NT2/D1 (cell line): ENCODE data around the gene RALB.

Source experiments
- DNase-seq: peaks from one replicate; pipeline ENCODE4 v3.0.0-alpha.2; 2011; ENCODE audit warnings: low read depth, low spot score
- H3K27me3 ChIP-seq: 2 replicates; pipeline ENCODE4 v1.6.0; 2011; ENCODE audit warnings: mild to moderate bottlenecking; ENCODE audit not compliant: insufficient read length, insufficient read depth
- H3K36me3 ChIP-seq: 2 replicates; pipeline ENCODE4 v1.6.1; 2011; ENCODE audit warnings: mild to moderate bottlenecking, low read length, mixed read lengths; ENCODE audit not compliant: insufficient read depth, insufficient read length
- H3K4me1 ChIP-seq: 2 replicates; pipeline ENCODE4 v1.5.1; 2011; ENCODE audit not compliant: insufficient read depth, insufficient read length
- H3K4me3 ChIP-seq: 2 replicates; pipeline ENCODE4 v1.5.1; 2011; ENCODE audit warnings: low read depth; ENCODE audit not compliant: insufficient read length
- H3K9ac ChIP-seq: 2 replicates; pipeline ENCODE4 v1.6.0; 2011; ENCODE audit warnings: low read depth; ENCODE audit not compliant: insufficient read length
- H3K9me3 ChIP-seq: 2 replicates; pipeline ENCODE4 v1.5.1; 2011; ENCODE audit warnings: mild to moderate bottlenecking, low read length; ENCODE audit not compliant: insufficient read depth
- SUZ12 ChIP-seq: IDR thresholded peaks from 2 replicates; pipeline ENCODE4 v1.6.1; 2011; ENCODE audit not compliant: insufficient read length, insufficient read depth; ENCODE audit errors: extremely low read depth
- YY1 ChIP-seq: IDR thresholded peaks from 2 replicates; pipeline ENCODE4 v1.6.1; 2011; ENCODE audit not compliant: insufficient read length, insufficient read depth
- ZNF274 ChIP-seq: IDR thresholded peaks from 2 replicates; pipeline ENCODE4 v1.6.1; 2011; ENCODE audit warnings: mild to moderate bottlenecking, low read depth, low read length

Gene RALB

GRCh38 chr2:120220756-120221155, 31.9 kb upstream of the RALB start:
- Histone ChIP-seq H3K9ac (no peak overlapping the region), H3K36me3 (peaks cover 37% of the 10 kb centered on the region), H3K9me3 (peaks cover 13% of the 10 kb centered on the region), H3K27me3 (peaks cover 19% of the 10 kb centered on the region), H3K4me1 (peaks cover 17% of the 10 kb centered on the region), H3K4me3 (no peak overlapping the region)
- DNase-seq = no peak
- TF ChIP-seq YY1 (no peak), ZNF274 (no peak), SUZ12 (no peak)

GRCh38 chr2:120221616-120222015, 31.0 kb upstream of the RALB start:
- H3K36me3 ChIP-seq = peaks cover 37% of the 10 kb centered on the region
- H3K9me3 ChIP-seq = peaks cover 13% of the 10 kb centered on the region

GRCh38 chr2:120222186-120223033, 30.2 kb upstream of the RALB start:
- peaks cover 20% of the 10 kb centered on the region for H3K27me3 ChIP-seq
- DNase-seq = no peak
- H3K4me1 ChIP-seq = peaks cover 17% of the 10 kb centered on the region
- H3K9ac ChIP-seq = peak overlapping the region; percentile 71
- H3K4me3 ChIP-seq = peak overlapping the region; percentile 57
- peaks cover 37% of the 10 kb centered on the region for H3K36me3 ChIP-seq
- peaks cover 13% of the 10 kb centered on the region for H3K9me3 ChIP-seq
- no peak for TF ChIP-seq SUZ12
- no peak for TF ChIP-seq YY1
- no peak for TF ChIP-seq ZNF274

More at GRCh38 chr2:120221616-120222015, 31.0 kb upstream of the RALB start:
- DNase-seq = no peak
- TF ChIP-seq ZNF274 (no peak), SUZ12 (no peak), YY1 (no peak)
- Histone ChIP-seq H3K4me1 (peaks cover 17% of the 10 kb centered on the region), H3K4me3 (no peak overlapping the region), H3K27me3 (peaks cover 20% of the 10 kb centered on the region), H3K9ac (no peak overlapping the region)

- H3K9me3 ChIP-seq = peaks cover 13% of the 10 kb centered on the region
- H3K4me3 ChIP-seq = peak within 1 kb of the TSS; percentile 57
- peak within 1 kb of the TSS; percentile 78 for H3K9ac ChIP-seq
- peak; percentile 43 for DNase-seq
- peaks cover 34% of the 10 kb centered on the region for H3K36me3 ChIP-seq
- peaks cover 20% of the 10 kb centered on the region for H3K27me3 ChIP-seq
- H3K4me1 ChIP-seq = peaks cover 17% of the 10 kb centered on the region
- TF ChIP-seq ZNF274 = no peak
- TF ChIP-seq YY1 = no peak
- TF ChIP-seq SUZ12 = no peak
Observed at GRCh38 chr2:120223034-120223912, 29.4 kb upstream of the RALB start, which contains the start of gene TMEM185B. TSS of gene TMEM185B (minus strand) at chr2:120223400. CDS start at chr2:120222976, 424 bp downstream.

- Histone ChIP-seq H3K9me3 (peaks cover 13% of the 10 kb centered on the region), H3K27me3 (peaks cover 20% of the 10 kb centered on the region), H3K4me1 (peaks cover 17% of the 10 kb centered on the region), H3K4me3 (peak overlapping the region; percentile 57), H3K36me3 (peaks cover 25% of the 10 kb centered on the region), H3K9ac (peak overlapping the region; percentile 78)
- DNase-seq = no peak
- TF ChIP-seq ZNF274 (no peak), YY1 (no peak), SUZ12 (no peak)
Observed at GRCh38 chr2:120224256-120224655, 28.4 kb upstream of the RALB start.

GRCh38 chr2:120224735-120225548, 27.7 kb upstream of the RALB start:
- H3K4me1 ChIP-seq = peaks cover 17% of the 10 kb centered on the region
- no peak for DNase-seq
- H3K27me3 ChIP-seq = peaks cover 20% of the 10 kb centered on the region
- peaks cover 13% of the 10 kb centered on the region for H3K9me3 ChIP-seq
- peaks cover 18% of the 10 kb centered on the region for H3K36me3 ChIP-seq
- H3K9ac ChIP-seq = no peak overlapping the region
- no peak overlapping the region for H3K4me3 ChIP-seq
- TF ChIP-seq YY1 = no peak
- TF ChIP-seq SUZ12 = no peak
- no peak for TF ChIP-seq ZNF274
